Retinal pigment epithelial cell (primary cell): ENCODE data around the gene ARAP1.

Experiments
- DNase-seq: peaks from one replicate; pipeline ENCODE4 v3.0.0-alpha.2; 2010; ENCODE audit warnings: low read depth
- H3K4me3 ChIP-seq: 2 replicates; pipeline ENCODE4 v1.5.1; 2011; ENCODE audit warnings: mild to moderate bottlenecking, low read length, control low read depth, moderate library complexity
- TF ChIP-seq, protein P1 (sequence below): conservative IDR thresholded peaks from 2 replicates; pipeline ENCODE4 v1.5.1; 2011; ENCODE audit warnings: low read depth, low read length, control low read depth, inconsistent platforms

ARAP1 gene

DNA sequence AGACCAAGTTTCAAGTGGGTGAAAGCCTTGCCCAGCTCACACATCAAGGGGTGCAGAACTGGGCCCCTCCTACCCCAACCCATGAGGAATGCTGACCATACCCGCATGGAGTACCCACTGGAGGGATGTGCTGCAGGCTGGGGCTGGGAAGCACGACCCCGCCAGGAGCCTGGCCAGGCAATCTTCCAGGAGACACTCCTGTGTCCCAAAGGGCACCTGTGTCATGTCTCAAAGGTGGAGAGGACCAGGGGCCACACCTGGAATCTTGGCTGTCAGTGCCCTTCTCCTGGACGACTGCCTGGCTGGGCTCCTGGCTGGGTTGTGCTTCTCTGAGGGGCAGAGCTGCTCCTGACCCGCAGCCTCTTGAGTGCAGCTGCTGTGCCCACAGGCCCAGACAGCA, 6.7 kb downstream of the ARAP1 start:
- TF ChIP-seq, protein P1, sequence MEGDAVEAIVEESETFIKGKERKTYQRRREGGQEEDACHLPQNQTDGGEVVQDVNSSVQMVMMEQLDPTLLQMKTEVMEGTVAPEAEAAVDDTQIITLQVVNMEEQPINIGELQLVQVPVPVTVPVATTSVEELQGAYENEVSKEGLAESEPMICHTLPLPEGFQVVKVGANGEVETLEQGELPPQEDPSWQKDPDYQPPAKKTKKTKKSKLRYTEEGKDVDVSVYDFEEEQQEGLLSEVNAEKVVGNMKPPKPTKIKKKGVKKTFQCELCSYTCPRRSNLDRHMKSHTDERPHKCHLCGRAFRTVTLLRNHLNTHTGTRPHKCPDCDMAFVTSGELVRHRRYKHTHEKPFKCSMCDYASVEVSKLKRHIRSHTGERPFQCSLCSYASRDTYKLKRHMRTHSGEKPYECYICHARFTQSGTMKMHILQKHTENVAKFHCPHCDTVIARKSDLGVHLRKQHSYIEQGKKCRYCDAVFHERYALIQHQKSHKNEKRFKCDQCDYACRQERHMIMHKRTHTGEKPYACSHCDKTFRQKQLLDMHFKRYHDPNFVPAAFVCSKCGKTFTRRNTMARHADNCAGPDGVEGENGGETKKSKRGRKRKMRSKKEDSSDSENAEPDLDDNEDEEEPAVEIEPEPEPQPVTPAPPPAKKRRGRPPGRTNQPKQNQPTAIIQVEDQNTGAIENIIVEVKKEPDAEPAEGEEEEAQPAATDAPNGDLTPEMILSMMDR: no peak
- no peak for DNase-seq
- H3K4me3 ChIP-seq: no peak overlapping the region

DNA sequence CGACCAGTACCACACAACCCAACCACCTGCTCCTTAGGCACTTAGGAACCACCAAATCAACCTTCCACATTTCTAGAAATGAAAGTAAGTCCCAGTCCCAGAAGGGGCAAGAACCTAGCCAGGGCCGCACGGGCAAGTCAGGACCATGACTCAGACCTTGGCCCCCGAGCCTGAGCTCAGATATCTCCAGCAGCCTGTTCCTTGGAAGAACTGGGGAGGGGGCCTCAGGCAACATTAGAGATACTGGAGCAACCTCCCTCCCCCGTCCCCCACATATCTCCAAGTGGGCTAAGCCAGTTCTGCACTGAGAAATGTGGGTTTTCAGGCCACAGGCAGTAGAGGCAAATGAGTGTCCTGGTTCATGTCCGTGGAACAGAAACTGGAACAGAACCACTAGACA, 7.7 kb downstream of the ARAP1 start:
- DNase-seq: no peak
- no peak overlapping the region for H3K4me3 ChIP-seq
- TF ChIP-seq, protein P1: no peak

DNA sequence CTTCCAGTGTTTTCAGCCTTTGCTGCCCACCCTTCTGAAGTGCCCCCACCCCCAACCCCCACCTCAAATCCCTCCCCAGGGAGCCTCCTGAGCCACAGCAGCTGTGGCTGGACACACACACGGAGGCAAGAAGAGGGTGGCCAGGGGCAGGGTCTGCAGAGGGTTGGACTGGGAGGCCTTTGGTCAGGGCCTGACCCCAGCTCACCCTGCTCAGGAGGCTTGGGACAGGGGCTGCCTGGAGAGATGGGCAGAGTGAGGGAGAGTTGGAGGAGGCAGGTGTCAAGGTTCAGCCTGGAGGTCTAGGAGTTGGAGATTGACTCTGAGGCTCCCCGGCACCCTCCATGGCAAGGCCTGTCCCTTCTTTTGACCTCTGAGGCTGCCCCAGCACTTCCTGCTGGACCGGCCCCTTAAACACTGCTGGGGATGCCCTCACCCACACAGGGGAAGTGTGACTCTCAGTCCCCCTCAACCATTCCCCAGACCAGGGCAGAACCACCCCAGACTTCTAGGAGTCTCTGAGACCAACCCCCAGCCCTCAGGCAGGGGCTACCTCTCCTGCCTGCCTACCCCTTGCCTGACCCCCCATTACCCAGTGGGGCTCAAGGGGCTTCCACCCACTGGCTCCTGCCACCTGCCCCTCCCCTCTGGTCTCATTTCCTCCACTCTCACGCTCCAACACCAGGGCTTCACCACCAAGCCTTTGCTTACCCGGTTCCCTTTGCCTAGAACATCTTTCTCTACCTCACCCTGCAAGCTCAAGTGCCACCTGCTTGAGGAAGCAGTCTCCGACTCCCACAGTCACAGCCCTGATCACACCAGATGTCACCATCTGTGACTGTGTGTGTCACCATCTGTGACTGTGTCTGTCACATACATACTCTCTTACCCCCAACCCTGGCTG, 8.6 kb downstream of the ARAP1 start:
- DNase-seq: no peak
- TF ChIP-seq, protein P1: no peak
- no peak overlapping the region for H3K4me3 ChIP-seq

DNA sequence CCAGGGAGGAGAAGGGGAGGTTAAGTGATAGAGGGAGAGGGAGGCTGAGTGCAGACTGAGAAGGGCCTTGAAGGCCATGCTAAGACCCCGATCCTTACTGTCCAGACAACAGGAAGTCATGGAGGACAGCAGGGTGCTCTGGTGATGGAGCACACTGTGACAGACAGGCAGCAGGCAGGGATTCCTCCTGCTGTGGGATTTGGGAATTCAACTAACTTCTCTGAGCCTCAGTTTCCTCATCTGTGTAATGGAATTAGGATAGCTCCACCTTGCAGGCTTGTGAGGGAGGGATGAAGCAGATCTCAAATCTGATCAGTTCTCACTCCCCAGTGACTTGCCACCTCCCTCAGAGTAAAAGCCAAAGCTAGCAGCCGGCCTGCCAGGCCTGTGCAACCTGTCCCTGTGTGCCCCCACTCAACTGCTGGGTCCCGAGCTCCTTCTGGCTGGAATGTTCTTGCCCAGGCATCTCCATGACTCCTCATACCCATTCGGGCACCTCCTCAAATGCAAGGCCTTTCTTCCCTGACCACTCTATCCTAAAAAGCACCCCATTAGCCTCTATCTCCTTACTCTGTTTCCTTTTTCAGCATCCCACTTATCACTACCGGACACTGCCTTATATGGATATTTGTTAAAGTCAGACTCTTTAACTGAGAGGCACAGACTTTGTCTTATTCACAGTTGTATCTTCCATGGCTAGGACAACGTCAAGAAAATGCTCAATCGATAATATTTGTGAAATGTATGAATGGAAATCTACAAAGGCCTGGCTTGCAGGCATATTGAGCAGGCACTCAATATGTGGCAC, 9.5 kb downstream of the ARAP1 start:
- no peak for DNase-seq
- H3K4me3 ChIP-seq: no peak overlapping the region
- TF ChIP-seq, protein P1: no peak

DNA sequence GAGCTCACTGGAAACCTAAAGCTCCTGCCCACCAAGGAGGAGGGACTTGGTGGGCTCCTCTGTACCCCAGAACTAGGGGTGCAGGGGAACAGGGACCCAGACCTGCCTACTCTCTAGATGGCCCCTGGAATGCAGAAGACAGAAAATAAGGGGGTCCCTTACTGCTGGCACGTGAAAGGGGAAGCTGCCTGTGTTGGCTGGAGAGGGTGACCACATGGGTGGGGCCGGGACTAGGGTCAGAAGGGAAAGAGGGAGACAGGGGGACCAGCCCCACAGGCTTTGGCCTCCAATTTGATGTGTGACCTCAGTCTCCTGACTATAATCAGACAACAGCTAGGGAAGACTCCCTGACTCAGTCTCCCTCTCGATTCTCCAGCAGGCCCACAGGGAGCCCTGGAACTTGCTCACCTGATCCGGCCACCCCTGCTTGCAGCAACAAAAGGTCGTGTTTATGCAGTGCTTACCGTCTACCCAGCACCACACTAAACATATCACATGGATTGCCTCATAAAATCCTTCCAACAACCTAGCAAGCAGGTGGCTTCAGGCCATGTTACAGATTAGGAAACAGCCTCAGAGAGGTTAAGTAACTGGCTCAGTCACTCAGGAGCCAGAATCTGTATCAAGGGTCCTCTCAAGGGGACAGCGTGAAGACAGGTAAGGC, 10.2 kb downstream of the ARAP1 start:
- TF ChIP-seq, protein P1: no peak
- H3K4me3 ChIP-seq: no peak overlapping the region

DNA sequence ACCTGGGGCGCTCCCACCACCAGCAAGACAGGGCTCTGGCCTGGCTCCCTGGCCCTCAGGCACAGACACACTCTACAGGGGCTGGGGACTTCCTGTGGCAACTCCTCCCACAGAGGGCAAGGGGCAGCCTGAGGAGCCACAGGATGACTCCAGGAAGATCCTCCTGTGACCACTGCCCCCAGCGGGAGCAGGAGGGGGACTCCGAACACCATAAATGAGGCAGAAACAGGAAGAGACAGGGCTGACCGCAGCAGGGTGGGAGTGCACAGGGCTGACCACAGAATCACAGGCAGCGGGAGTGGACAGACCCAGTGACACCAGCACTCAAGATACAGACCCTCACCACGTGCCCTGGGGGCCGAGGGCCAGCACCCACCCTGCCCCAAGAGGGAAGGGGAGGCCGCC, 10.8 kb downstream of the ARAP1 start:
- H3K4me3 ChIP-seq: no peak overlapping the region
- TF ChIP-seq, protein P1: no peak
- no peak for DNase-seq

More for the DNA sequence above, 10.2 kb downstream of the ARAP1 start:
- no peak for DNase-seq
